SIG-M5 treated with dmso at 0.1 percent for 504 hours (cell line): ENCODE measurements around the gene NT5C.
A peak's percentile ranks its signal among the peaks of the same experiment; 100 is the strongest.

ENCODE experiments used
- DNase-seq: peaks from one replicate; lab custom pipeline; 2025; ENCODE audit not compliant: unreplicated experiment; lab: John Stamatoyannopoulos, UW

Gene NT5C

GRCh38 chr17:75094871-75095399, 36.6 kb downstream of the NT5C start:
- DNase-seq: no peak

GRCh38 chr17:75093548-75094158, 37.9 kb downstream of the NT5C start:
- no peak for DNase-seq

- DNase-seq: no peak
Observed at GRCh38 chr17:75091855-75092327, 39.7 kb downstream of the NT5C start.

- DNase-seq: no peak
Observed at GRCh38 chr17:75090871-75091854, 40.4 kb downstream of the NT5C start.

- DNase-seq: peak; percentile 51
Observed at GRCh38 chr17:75088465-75089417, 42.8 kb downstream of the NT5C start.

- peak; percentile 90 for DNase-seq
Observed at GRCh38 chr17:75087558-75088453, 43.7 kb downstream of the NT5C start, which contains the start of gene SLC16A5. SLC16A5 (plus strand) TSS chr17:75087954; CDS start chr17:75093637, 5,683 bp downstream.

- no peak for DNase-seq
Observed at GRCh38 chr17:75087182-75087557, 44.4 kb downstream of the NT5C start.

- no peak for DNase-seq
Observed at GRCh38 chr17:75086496-75087181, 44.9 kb downstream of the NT5C start.

- DNase-seq: no peak
Observed at GRCh38 chr17:75084039-75084660, 47.4 kb downstream of the NT5C start.

GRCh38 chr17:75082683-75083082, 48.9 kb downstream of the NT5C start:
- DNase-seq: no peak

- no peak for DNase-seq
Observed at GRCh38 chr17:75081611-75082540, 49.7 kb downstream of the NT5C start.
